ENCODE data around the gene ADD3.

ADD3 gene

DNA sequence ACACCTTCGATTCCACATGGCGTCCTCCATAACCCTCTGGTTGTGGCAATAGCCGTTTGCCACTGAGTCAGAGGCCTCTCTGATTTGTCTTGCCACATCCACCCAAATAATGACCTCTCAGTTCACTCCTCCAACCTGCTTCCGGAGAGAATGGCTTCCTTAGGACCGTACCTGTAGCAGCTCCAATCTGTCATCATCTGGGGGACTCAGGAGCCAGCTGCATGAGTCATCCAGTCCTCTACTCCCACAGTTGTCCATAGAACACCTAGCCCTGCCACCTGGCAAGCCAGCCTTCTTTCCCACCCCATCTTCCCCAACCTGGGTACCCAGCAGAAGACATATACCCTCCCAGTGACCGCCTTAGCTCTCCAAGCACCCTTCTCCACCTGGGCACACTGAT is 135.2 kb downstream of the ADD3 start:
- H3K4me1 ChIP-seq (ENCODE audit: control insufficient read depth, insufficient read depth, low read length): peaks cover 4% of the 10 kb centered on the region
- H3K27me3 ChIP-seq (ENCODE audit: control insufficient read depth in 1 of 2, insufficient read depth in 2 of 2, low read length in 2 of 2): no peaks in the 10 kb centered on the region
- H3K9me3 ChIP-seq (ENCODE audit: control insufficient read depth in 2 of 2, low read length in 2 of 2): no peaks in the 10 kb centered on the region
- no peaks in the 10 kb centered on the region for H3K36me3 ChIP-seq (ENCODE audit: control insufficient read depth in 2 of 2, insufficient read depth in 2 of 2, low read length in 2 of 2)
- H3K4me3 ChIP-seq (ENCODE audit: low read length in 2 of 2): no peak overlapping the region
- no peak overlapping the region for H3K27ac ChIP-seq (ENCODE audit: low read length)
- no peak overlapping the region for H3K9ac ChIP-seq (ENCODE audit: low read length in 2 of 2)

- H3K9ac ChIP-seq (ENCODE audit: low read length in 2 of 2): no peak overlapping the region
- H3K4me1 ChIP-seq (ENCODE audit: control insufficient read depth, insufficient read depth, low read length): peaks cover 4% of the 10 kb centered on the region
- no peaks in the 10 kb centered on the region for H3K9me3 ChIP-seq (ENCODE audit: control insufficient read depth in 2 of 2, low read length in 2 of 2)
- no peaks in the 10 kb centered on the region for H3K27me3 ChIP-seq (ENCODE audit: control insufficient read depth in 1 of 2, insufficient read depth in 2 of 2, low read length in 2 of 2)
- H3K27ac ChIP-seq (ENCODE audit: low read length): no peak overlapping the region
- no peaks in the 10 kb centered on the region for H3K36me3 ChIP-seq (ENCODE audit: control insufficient read depth in 2 of 2, insufficient read depth in 2 of 2, low read length in 2 of 2)
- no peak overlapping the region for H3K4me3 ChIP-seq (ENCODE audit: low read length in 2 of 2)
These were observed 136.7 kb downstream of the ADD3 start for GRCh38 chr10:110144507-110144906.

- H3K36me3 ChIP-seq (ENCODE audit: control insufficient read depth in 2 of 2, insufficient read depth in 2 of 2, low read length in 2 of 2): no peaks in the 10 kb centered on the region
- H3K4me3 ChIP-seq (ENCODE audit: low read length in 2 of 2): no peak overlapping the region
- no peak overlapping the region for H3K27ac ChIP-seq (ENCODE audit: low read length)
- H3K9ac ChIP-seq (ENCODE audit: low read length in 2 of 2): no peak overlapping the region
- H3K9me3 ChIP-seq (ENCODE audit: control insufficient read depth in 2 of 2, low read length in 2 of 2): no peaks in the 10 kb centered on the region
- no peaks in the 10 kb centered on the region for H3K4me1 ChIP-seq (ENCODE audit: control insufficient read depth, insufficient read depth, low read length)
- H3K27me3 ChIP-seq (ENCODE audit: control insufficient read depth in 1 of 2, insufficient read depth in 2 of 2, low read length in 2 of 2): peaks cover 4% of the 10 kb centered on the region in 2 donors
These were observed 140.2 kb downstream of the ADD3 start for GRCh38 chr10:110147961-110148360.

DNA sequence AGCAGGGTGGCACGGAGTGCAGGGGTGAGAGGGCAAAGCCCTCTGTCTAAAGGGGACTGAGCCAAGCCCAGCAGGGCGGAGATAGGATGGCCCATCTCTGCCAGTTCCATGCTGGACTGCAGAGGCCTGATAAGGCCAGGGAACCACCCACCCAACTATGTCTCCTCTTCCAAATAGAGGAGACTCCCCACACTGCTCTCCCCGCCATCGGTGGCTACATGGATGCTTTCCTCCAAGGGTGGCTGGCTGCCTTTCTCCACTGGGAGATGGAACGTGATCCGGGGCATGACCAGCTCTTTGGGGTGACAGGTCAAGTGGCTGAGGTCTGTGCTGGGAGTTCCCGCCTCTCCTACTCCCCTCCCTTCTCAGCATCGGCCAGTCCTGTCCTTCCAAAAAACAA is 141.5 kb downstream of the ADD3 start:
- peaks cover 4 to 6% of the 10 kb centered on the region in 2 donors for H3K27me3 ChIP-seq (ENCODE audit: control insufficient read depth in 1 of 2, insufficient read depth in 2 of 2, low read length in 2 of 2)
- no peaks in the 10 kb centered on the region for H3K9me3 ChIP-seq (ENCODE audit: control insufficient read depth in 2 of 2, low read length in 2 of 2)
- no peak overlapping the region for H3K9ac ChIP-seq (ENCODE audit: low read length in 2 of 2)
- H3K4me1 ChIP-seq (ENCODE audit: control insufficient read depth, insufficient read depth, low read length): no peaks in the 10 kb centered on the region
- no peak overlapping the region for H3K27ac ChIP-seq (ENCODE audit: low read length)
- no peaks in the 10 kb centered on the region for H3K36me3 ChIP-seq (ENCODE audit: control insufficient read depth in 2 of 2, insufficient read depth in 2 of 2, low read length in 2 of 2)
- no peak overlapping the region for H3K4me3 ChIP-seq (ENCODE audit: low read length in 2 of 2)

GRCh38 chr10:110150046-110150445 is 142.3 kb downstream of the ADD3 start:
- Histone ChIP-seq H3K4me3 (ENCODE audit: low read length in 2 of 2) (no peak overlapping the region), H3K36me3 (ENCODE audit: control insufficient read depth in 2 of 2, insufficient read depth in 2 of 2, low read length in 2 of 2) (no peaks in the 10 kb centered on the region), H3K9me3 (ENCODE audit: control insufficient read depth in 2 of 2, low read length in 2 of 2) (no peaks in the 10 kb centered on the region), H3K27me3 (ENCODE audit: control insufficient read depth in 1 of 2, insufficient read depth in 2 of 2, low read length in 2 of 2) (peaks cover 4 to 6% of the 10 kb centered on the region in 2 donors), H3K27ac (ENCODE audit: low read length) (no peak overlapping the region), H3K4me1 (ENCODE audit: control insufficient read depth, insufficient read depth, low read length) (no peaks in the 10 kb centered on the region), H3K9ac (ENCODE audit: low read length in 2 of 2) (no peak overlapping the region)

GRCh38 chr10:110150981-110151380 is 143.2 kb downstream of the ADD3 start:
- no peak overlapping the region for H3K4me3 ChIP-seq (ENCODE audit: low read length in 2 of 2)
- no peaks in the 10 kb centered on the region for H3K4me1 ChIP-seq (ENCODE audit: control insufficient read depth, insufficient read depth, low read length)
- peaks cover 4 to 6% of the 10 kb centered on the region in 2 donors for H3K27me3 ChIP-seq (ENCODE audit: control insufficient read depth in 1 of 2, insufficient read depth in 2 of 2, low read length in 2 of 2)
- no peaks in the 10 kb centered on the region for H3K36me3 ChIP-seq (ENCODE audit: control insufficient read depth in 2 of 2, insufficient read depth in 2 of 2, low read length in 2 of 2)
- no peaks in the 10 kb centered on the region for H3K9me3 ChIP-seq (ENCODE audit: control insufficient read depth in 2 of 2, low read length in 2 of 2)
- H3K9ac ChIP-seq (ENCODE audit: low read length in 2 of 2): no peak overlapping the region
- no peak overlapping the region for H3K27ac ChIP-seq (ENCODE audit: low read length)

DNA sequence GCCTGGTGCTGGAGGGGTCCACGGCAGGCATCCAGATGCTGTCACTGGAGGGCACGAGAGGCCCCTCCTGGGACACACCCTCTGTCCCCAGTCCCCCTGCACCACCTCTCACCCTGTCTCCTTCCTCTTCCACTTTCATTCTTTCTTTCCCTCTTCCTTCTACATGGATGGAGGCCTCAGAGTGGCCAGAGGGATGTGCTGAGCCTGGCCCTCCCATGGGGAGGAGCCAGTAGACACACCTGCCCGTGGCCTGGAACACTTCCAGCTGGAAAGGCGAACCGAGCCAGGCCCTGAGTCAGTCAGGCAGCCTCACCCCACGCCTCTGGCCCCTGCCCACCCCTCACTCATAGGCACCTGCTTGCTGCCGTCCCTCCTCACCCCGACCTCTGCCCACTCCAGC is 143.7 kb downstream of the ADD3 start:
- H3K27ac ChIP-seq (ENCODE audit: low read length): no peak overlapping the region
- no peak overlapping the region for H3K9ac ChIP-seq (ENCODE audit: low read length in 2 of 2)
- H3K4me1 ChIP-seq (ENCODE audit: control insufficient read depth, insufficient read depth, low read length): no peaks in the 10 kb centered on the region
- no peaks in the 10 kb centered on the region for H3K36me3 ChIP-seq (ENCODE audit: control insufficient read depth in 2 of 2, insufficient read depth in 2 of 2, low read length in 2 of 2)
- H3K27me3 ChIP-seq (ENCODE audit: control insufficient read depth in 1 of 2, insufficient read depth in 2 of 2, low read length in 2 of 2): peaks cover 4 to 6% of the 10 kb centered on the region in 2 donors
- H3K9me3 ChIP-seq (ENCODE audit: control insufficient read depth in 2 of 2, low read length in 2 of 2): no peaks in the 10 kb centered on the region
- no peak overlapping the region for H3K4me3 ChIP-seq (ENCODE audit: low read length in 2 of 2)

GRCh38 chr10:110151971-110152370 is 144.2 kb downstream of the ADD3 start:
- H3K4me1 ChIP-seq (ENCODE audit: control insufficient read depth, insufficient read depth, low read length): no peaks in the 10 kb centered on the region
- no peak overlapping the region for H3K9ac ChIP-seq (ENCODE audit: low read length in 2 of 2)
- H3K36me3 ChIP-seq (ENCODE audit: control insufficient read depth in 2 of 2, insufficient read depth in 2 of 2, low read length in 2 of 2): no peaks in the 10 kb centered on the region
- no peak overlapping the region for H3K4me3 ChIP-seq (ENCODE audit: low read length in 2 of 2)
- H3K27ac ChIP-seq (ENCODE audit: low read length): no peak overlapping the region
- no peaks in the 10 kb centered on the region for H3K9me3 ChIP-seq (ENCODE audit: control insufficient read depth in 2 of 2, low read length in 2 of 2)
- peaks cover 4 to 6% of the 10 kb centered on the region in 2 donors for H3K27me3 ChIP-seq (ENCODE audit: control insufficient read depth in 1 of 2, insufficient read depth in 2 of 2, low read length in 2 of 2)

- no peaks in the 10 kb centered on the region for H3K4me1 ChIP-seq (ENCODE audit: control insufficient read depth, insufficient read depth, low read length)
- H3K9ac ChIP-seq (ENCODE audit: low read length in 2 of 2): no peak overlapping the region
- no peaks in the 10 kb centered on the region for H3K9me3 ChIP-seq (ENCODE audit: control insufficient read depth in 2 of 2, low read length in 2 of 2)
- H3K36me3 ChIP-seq (ENCODE audit: control insufficient read depth in 2 of 2, insufficient read depth in 2 of 2, low read length in 2 of 2): no peaks in the 10 kb centered on the region
- H3K27ac ChIP-seq (ENCODE audit: low read length): no peak overlapping the region
- H3K4me3 ChIP-seq (ENCODE audit: low read length in 2 of 2): no peak overlapping the region
- peaks cover 4 to 6% of the 10 kb centered on the region in 2 donors for H3K27me3 ChIP-seq (ENCODE audit: control insufficient read depth in 1 of 2, insufficient read depth in 2 of 2, low read length in 2 of 2)
These were observed 145.6 kb downstream of the ADD3 start for GRCh38 chr10:110153396-110153795.

DNA sequence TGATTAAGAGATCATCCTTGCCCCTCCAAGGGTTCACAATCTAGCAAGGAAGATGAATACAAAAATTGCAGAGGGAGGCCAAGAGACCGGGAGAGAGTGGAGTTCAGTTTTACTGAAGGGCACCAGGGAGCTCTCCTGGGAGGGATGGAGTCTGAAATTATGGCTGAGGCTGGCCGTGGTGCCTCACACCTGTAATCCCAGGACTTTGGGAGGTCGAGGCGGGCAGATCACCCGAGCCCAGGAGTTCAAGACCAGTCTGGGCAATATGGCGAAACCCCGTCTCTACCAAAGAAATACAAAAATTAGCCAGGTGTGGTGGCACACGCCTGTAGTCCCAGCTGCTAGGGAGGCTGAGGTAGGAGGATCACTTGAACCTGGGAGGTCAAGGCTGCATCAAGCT is 148.3 kb downstream of the ADD3 start:
- Histone ChIP-seq H3K4me1 (ENCODE audit: control insufficient read depth, insufficient read depth, low read length) (no peaks in the 10 kb centered on the region), H3K4me3 (ENCODE audit: low read length in 2 of 2) (no peak overlapping the region), H3K9me3 (ENCODE audit: control insufficient read depth in 2 of 2, low read length in 2 of 2) (no peaks in the 10 kb centered on the region), H3K36me3 (ENCODE audit: control insufficient read depth in 2 of 2, insufficient read depth in 2 of 2, low read length in 2 of 2) (no peaks in the 10 kb centered on the region), H3K9ac (ENCODE audit: low read length in 2 of 2) (no peak overlapping the region), H3K27me3 (ENCODE audit: control insufficient read depth in 1 of 2, insufficient read depth in 2 of 2, low read length in 2 of 2) (peaks cover 4 to 6% of the 10 kb centered on the region in 2 donors), H3K27ac (ENCODE audit: low read length) (no peak overlapping the region)

DNA sequence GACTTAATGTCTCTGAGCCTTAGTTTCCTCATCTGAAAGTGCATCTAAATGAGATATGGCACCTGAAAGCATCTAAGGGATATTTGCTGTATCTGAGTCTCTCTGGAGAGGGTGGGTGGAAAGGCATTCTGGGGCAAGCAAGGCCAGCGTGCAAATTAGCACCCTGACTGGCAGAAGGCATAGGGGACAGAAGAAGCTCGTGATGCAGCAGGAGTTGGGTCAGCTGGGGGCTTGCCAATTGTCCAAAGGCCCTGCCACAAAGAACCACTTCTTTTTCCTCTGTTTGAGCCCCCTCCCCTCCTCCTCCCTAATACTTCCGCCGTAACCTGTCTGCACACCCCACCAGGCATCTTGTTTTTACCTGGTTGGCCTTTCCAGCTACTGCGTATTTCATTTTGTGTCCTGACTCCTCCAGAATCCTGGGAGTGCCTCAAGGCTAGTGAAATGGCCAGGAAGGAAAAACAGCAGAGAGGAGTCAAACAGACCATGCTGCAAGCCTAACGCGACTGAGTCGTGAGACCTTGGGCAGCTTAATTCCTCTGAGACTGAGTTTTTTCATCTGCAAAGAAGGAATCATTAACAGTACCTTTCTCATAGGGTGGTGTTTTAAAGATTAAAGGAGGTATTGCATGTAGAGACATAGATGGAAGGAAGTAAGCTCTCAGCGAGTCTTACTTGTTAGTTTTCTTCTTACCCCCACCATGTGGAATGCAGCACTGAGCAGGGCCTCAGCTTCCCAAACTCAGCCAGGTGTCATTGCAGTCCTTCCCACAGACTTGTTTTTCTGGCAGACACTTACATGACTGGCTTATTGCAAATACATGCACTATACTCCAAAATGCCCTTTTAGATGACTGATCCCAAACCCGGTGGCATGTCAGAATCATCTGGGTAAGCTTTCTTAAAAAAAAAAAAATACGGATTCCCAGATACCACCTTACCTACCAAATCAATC is 150.5 kb downstream of the ADD3 start:
- no peak overlapping the region for H3K27ac ChIP-seq (ENCODE audit: low read length)
- no peaks in the 10 kb centered on the region for H3K9me3 ChIP-seq (ENCODE audit: control insufficient read depth in 2 of 2, low read length in 2 of 2)
- no peak overlapping the region for H3K9ac ChIP-seq (ENCODE audit: low read length in 2 of 2)
- H3K36me3 ChIP-seq (ENCODE audit: control insufficient read depth in 2 of 2, insufficient read depth in 2 of 2, low read length in 2 of 2): no peaks in the 10 kb centered on the region
- H3K4me3 ChIP-seq (ENCODE audit: low read length in 2 of 2): no peak overlapping the region
- no peaks in the 10 kb centered on the region for H3K4me1 ChIP-seq (ENCODE audit: control insufficient read depth, insufficient read depth, low read length)
- no peaks in the 10 kb centered on the region for H3K27me3 ChIP-seq (ENCODE audit: control insufficient read depth in 1 of 2, insufficient read depth in 2 of 2, low read length in 2 of 2)

Measured in stomach smooth muscle (tissue), 2 donors.